ENCODE data around the gene ADAP1.
A peak's percentile ranks its signal among the peaks of the same experiment; 100 is the strongest.

ADAP1 gene

GRCh38 chr7:882336-883035 lies 72.0 kb downstream of the ADAP1 start:
- peak overlapping the region; percentile 36 for H3K4me3 ChIP-seq (ENCODE audit: low read depth, low read length)
- DNase-seq (ENCODE audit: low read depth) = peak; percentile 44
- TF ChIP-seq, protein P1, sequence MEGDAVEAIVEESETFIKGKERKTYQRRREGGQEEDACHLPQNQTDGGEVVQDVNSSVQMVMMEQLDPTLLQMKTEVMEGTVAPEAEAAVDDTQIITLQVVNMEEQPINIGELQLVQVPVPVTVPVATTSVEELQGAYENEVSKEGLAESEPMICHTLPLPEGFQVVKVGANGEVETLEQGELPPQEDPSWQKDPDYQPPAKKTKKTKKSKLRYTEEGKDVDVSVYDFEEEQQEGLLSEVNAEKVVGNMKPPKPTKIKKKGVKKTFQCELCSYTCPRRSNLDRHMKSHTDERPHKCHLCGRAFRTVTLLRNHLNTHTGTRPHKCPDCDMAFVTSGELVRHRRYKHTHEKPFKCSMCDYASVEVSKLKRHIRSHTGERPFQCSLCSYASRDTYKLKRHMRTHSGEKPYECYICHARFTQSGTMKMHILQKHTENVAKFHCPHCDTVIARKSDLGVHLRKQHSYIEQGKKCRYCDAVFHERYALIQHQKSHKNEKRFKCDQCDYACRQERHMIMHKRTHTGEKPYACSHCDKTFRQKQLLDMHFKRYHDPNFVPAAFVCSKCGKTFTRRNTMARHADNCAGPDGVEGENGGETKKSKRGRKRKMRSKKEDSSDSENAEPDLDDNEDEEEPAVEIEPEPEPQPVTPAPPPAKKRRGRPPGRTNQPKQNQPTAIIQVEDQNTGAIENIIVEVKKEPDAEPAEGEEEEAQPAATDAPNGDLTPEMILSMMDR (IDR thresholded peaks at IDR 0.05; ENCODE audit: control insufficient read depth, extremely low read depth, insufficient read depth) = no peak

DNA sequence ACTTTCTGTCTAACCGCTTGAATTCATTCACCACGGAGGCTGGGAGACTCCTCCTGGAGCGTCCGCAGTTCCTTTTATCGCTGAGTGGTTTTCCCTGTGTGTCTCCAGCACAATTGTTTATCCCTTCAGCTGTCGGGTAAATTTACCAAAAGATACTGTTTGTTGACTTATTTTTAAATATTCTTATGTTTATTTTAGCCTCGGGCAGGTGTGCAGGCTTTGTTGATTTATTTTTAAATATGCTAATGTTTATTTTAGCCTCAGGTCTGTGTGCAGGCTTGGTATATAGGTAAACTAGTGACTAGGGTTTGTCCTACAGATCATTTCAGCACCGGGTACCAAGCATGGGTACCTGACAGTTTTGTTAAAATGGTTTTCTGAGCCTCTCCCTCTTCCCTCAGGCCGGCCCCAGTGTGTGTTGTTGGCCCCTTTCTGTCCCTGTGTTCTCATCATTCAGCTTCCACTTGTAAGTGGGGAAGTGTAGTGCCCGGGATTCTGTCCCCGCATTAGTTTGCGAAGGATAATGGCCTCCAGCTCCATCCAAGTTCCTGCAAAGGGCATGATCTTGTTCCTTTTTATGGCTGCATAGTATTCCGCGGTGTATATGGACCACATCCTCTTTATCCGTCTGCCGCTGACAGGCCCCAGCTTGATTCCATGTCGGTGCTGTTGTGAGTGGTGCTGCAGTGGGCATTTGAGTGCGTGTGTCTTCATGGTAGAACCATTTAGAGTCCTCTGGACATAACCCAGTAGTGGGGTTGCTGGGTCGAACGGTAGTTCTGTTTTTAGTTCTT lies 72.8 kb downstream of the ADAP1 start:
- DNase-seq (ENCODE audit: low read depth) = peak; percentile 93
- peak overlapping the region; percentile 36 for H3K4me3 ChIP-seq (ENCODE audit: low read depth, low read length)
- TF ChIP-seq, protein P1 (IDR thresholded peaks at IDR 0.05; ENCODE audit: control insufficient read depth, extremely low read depth, insufficient read depth) = no peak

- DNase-seq (ENCODE audit: low read depth) = no peak
Measured at GRCh38 chr7:880450-880849, 74.0 kb downstream of the ADAP1 start.

GRCh38 chr7:879706-880105 lies 74.8 kb downstream of the ADAP1 start:
- TF ChIP-seq, protein P1 (IDR thresholded peaks at IDR 0.05; ENCODE audit: control insufficient read depth, extremely low read depth, insufficient read depth) = no peak

More at GRCh38 chr7:880450-880849, 74.0 kb downstream of the ADAP1 start:
- TF ChIP-seq, protein P1 (IDR thresholded peaks at IDR 0.05; ENCODE audit: control insufficient read depth, extremely low read depth, insufficient read depth) = no peak
- no peak overlapping the region for H3K4me3 ChIP-seq (ENCODE audit: low read depth, low read length)

DNA sequence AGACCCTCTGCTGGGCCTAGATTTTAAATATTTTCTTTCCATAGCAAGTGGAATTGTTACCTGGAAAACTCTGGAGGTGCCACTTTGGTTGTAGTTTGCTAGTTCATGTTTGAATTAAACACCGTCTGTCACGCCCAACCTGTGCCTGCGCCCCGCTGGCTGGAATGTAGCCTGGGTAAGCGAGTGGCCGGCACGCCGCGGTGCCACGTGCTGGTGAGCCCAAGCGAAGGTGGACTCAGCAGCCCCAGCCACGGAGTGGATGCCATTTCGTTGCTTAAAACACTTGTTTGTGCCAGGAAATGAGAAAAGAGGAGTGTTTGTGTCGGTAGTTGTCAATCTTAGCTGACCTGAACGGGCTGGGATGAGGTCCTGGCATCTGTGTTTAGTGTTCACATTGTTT lies 75.4 kb downstream of the ADAP1 start:
- TF ChIP-seq, protein P1 (IDR thresholded peaks at IDR 0.05; ENCODE audit: control insufficient read depth, extremely low read depth, insufficient read depth) = no peak
- no peak for DNase-seq (ENCODE audit: low read depth)
- peak overlapping the region; percentile 91; the same call in 1 of the 2 replicates for H3K4me3 ChIP-seq (ENCODE audit: low read depth, low read length)

More at GRCh38 chr7:879706-880105, 74.8 kb downstream of the ADAP1 start:
- H3K4me3 ChIP-seq (ENCODE audit: low read depth, low read length) = no peak overlapping the region; the same call in 1 of the 2 replicates
- DNase-seq (ENCODE audit: low read depth) = no peak

DNA sequence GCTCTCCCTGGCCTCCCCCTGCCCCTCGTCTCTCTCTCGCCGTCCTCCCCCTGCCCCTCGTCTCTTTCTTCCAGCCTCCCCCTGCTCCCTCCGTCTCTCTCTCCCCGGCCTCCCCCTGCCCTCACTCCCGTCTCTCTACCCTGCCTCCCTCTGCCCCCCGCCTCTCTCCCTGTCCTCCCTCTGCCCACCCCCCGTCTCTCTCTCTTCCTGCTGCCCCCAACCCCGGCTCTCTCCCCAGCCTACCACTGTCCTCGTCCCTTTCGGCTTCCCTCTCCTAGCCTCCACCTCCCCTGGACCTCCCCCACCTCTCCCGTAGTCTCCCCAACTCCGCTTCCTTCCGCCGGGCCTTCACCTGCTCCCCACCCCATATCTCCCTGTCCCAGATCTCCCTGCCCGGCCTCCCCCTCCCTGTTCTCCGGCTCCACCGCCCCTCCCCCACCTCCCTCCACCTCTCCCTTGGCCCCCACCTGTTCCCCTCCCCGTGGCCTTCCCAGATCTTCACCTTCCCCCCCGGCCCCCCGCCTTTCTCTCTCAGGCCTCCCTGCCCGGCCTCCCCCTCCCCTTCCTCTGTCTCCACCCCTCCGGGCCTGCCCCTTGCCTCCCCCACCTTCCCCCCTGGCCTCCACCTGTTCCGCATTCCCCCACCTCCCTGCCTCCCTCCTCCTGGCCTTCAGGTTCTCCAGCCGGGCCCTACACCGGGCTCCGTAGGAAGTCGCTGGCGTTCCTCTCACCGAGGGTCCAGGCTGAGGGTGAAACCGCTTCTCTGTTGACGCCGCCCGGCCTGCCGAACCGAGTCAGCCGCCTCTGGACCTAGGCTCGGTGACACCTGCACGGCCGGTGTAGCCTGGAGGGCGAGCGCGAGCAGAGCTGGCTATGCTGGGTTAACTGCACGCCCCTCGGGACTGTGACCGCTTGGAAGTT lies 76.9 kb downstream of the ADAP1 start:
- TF ChIP-seq, protein P1 (IDR thresholded peaks at IDR 0.05; ENCODE audit: control insufficient read depth, extremely low read depth, insufficient read depth) = no peak
- no peak for DNase-seq (ENCODE audit: low read depth)
- peak overlapping the region; percentile 91 for H3K4me3 ChIP-seq (ENCODE audit: low read depth, low read length)
